Progenitor cell of endocrine pancreas (in vitro differentiated cells): Measurements from ENCODE around the gene DYNC1H1. TPM values are rescaled to one million over a fixed set of nuclear protein-coding genes. Genes with fewer than 3 reads are reported as not detected.
A peak's percentile ranks its signal among the peaks of the same experiment; 100 is the strongest.

Experiments
- DNase-seq: peaks from one replicate; pipeline ENCODE4 v3.0.0; 2021; ENCODE audit warnings: low spot score; ENCODE audit not compliant: unreplicated experiment
- H3K27ac Mint-ChIP-seq: 2 replicates; pipeline ENCODE4 v1.8.0; 2021; ENCODE audit warnings: mild to moderate bottlenecking, moderate library complexity, mixed read lengths
- H3K27me3 Mint-ChIP-seq: 2 replicates; pipeline ENCODE4 v1.8.0; 2021; ENCODE audit warnings: mixed read lengths
- H3K36me3 Mint-ChIP-seq: 2 replicates; pipeline ENCODE4 v1.8.0; 2022; ENCODE audit warnings: mixed read lengths; ENCODE audit not compliant: insufficient read depth
- H3K4me1 Mint-ChIP-seq: 2 replicates; pipeline ENCODE4 v1.8.0; 2021; ENCODE audit warnings: low read depth, mixed read lengths
- H3K4me3 Mint-ChIP-seq: 2 replicates; pipeline ENCODE4 v1.8.0; 2021; ENCODE audit warnings: low read depth, mild to moderate bottlenecking, moderate library complexity, mixed read lengths
- H3K9me3 Mint-ChIP-seq: 2 replicates; pipeline ENCODE4 v1.8.0; 2021; ENCODE audit warnings: low read depth, mixed read lengths
- CTCF ChIP-seq: fragments of 200-600 bp; sonication (generic); IDR thresholded peaks from one replicate; pipeline ENCODE4 v1.5.0; 2021; ENCODE audit warnings: antibody characterized with exemption, mild to moderate bottlenecking; ENCODE audit not compliant: unreplicated experiment
- total RNA-seq: library from RNA; stranded (reverse); gene quantifications from 2 replicates; pipeline ENCODE4 v1.2.1, GENCODE V29; 2021

The DYNC1H1 gene
- total RNA-seq, 1 donor from 2014 or later: 501 TPM

DNA sequence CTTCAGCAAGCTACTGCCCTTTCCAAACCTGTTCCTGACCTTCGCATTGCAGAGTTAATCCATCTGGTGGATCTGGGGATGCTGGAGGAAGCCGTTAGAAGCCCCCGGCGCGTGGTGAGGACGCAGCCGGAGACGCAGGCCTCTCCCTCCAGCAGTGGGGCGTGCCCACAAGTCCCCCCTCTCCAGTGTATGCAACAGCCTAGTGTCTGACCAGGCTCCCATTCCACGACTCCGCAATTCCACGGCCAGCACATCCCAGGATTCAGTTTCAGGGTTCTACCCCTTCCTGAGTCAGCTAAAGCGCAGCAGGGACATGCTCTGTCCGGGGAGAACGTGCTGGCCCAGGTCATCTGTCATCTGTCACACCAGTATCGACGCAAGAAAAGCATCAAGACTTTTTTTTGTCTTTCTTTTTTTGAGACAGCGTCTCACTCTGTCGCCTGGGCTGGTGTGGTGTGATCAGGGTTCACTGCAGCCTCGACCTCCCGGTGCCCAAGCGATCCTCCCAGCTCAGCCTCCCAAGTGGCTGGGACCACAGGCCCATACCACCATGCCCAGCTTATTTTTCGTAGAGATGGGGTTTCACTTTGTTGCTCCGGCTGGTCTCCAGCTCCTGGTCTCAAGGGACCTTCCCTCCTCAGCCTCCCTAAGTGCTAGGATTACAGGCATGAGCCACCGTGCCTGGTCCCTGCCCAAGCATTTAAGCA is 8.0 kb upstream of the DYNC1H1 start:
- peaks cover 1% of the 10 kb centered on the region for H3K4me1 Mint-ChIP-seq
- peaks cover 4% of the 10 kb centered on the region for H3K27me3 Mint-ChIP-seq
- H3K27ac Mint-ChIP-seq: no peak overlapping the region
- DNase-seq: no peak
- no peaks in the 10 kb centered on the region for H3K9me3 Mint-ChIP-seq
- H3K4me3 Mint-ChIP-seq: no peak overlapping the region
- TF ChIP-seq CTCF: no peak
- no peaks in the 10 kb centered on the region for H3K36me3 Mint-ChIP-seq

GRCh38 chr14:101957406-101958234 is 6.8 kb upstream of the DYNC1H1 start:
- Mint-ChIP-seq H3K4me1 (peaks cover 1% of the 10 kb centered on the region), H3K36me3 (no peaks in the 10 kb centered on the region), H3K9me3 (no peaks in the 10 kb centered on the region), H3K27ac (no peak overlapping the region), H3K27me3 (peaks cover 6% of the 10 kb centered on the region), H3K4me3 (no peak overlapping the region)
- no peak for TF ChIP-seq CTCF
- no peak for DNase-seq

GRCh38 chr14:101958418-101959180 is 5.8 kb upstream of the DYNC1H1 start:
- no peak overlapping the region for H3K27ac Mint-ChIP-seq
- no peak overlapping the region for H3K4me3 Mint-ChIP-seq
- TF ChIP-seq CTCF: no peak

GRCh38 chr14:101959277-101959676 is 5.1 kb upstream of the DYNC1H1 start:
- Mint-ChIP-seq H3K27me3 (peaks cover 9% of the 10 kb centered on the region), H3K36me3 (no peaks in the 10 kb centered on the region), H3K4me1 (peaks cover 4% of the 10 kb centered on the region), H3K4me3 (no peak overlapping the region), H3K27ac (no peak overlapping the region), H3K9me3 (no peaks in the 10 kb centered on the region)
- DNase-seq: no peak
- TF ChIP-seq CTCF: no peak

More at GRCh38 chr14:101958418-101959180, 5.8 kb upstream of the DYNC1H1 start:
- Mint-ChIP-seq H3K36me3 (no peaks in the 10 kb centered on the region), H3K4me1 (peaks cover 1% of the 10 kb centered on the region), H3K9me3 (no peaks in the 10 kb centered on the region), H3K27me3 (peaks cover 9% of the 10 kb centered on the region)
- no peak for DNase-seq

GRCh38 chr14:101960225-101960624 is 4.1 kb upstream of the DYNC1H1 start:
- TF ChIP-seq CTCF: peak; percentile 37
- Mint-ChIP-seq H3K4me1 (peaks cover 4% of the 10 kb centered on the region), H3K27ac (no peak overlapping the region), H3K36me3 (no peaks in the 10 kb centered on the region), H3K27me3 (peaks cover 9% of the 10 kb centered on the region), H3K4me3 (no peak overlapping the region), H3K9me3 (no peaks in the 10 kb centered on the region)
- no peak for DNase-seq
